HEK293 (cell line): ENCODE measurements around the gene NR3C2.

ENCODE experiments used
- CTCF ChIA-PET: fragments of 350-600 bp; formaldehyde crosslinking; extraction: SDS; loops from one replicate; lab custom pipeline; 2021; ENCODE audit warnings: antibody characterized with exemption; lab: Yijun Ruan, JAX
- POLR2A ChIA-PET: fragments of 300-600 bp; formaldehyde crosslinking; extraction: SDS; loops from one replicate; lab custom pipeline; 2020; ENCODE audit warnings: antibody characterized with exemption, inconsistent platforms; lab: Yijun Ruan, JAX
- H3K27ac ChIP-seq: fragments of 200-500 bp; sonication (Bioruptor generic); 2 replicates; pipeline ENCODE4 v1.5.1; 2014; ENCODE audit warnings: low read depth, low read length, control low read depth, inconsistent platforms; ENCODE audit errors: extremely low read depth
- H3K36me3 ChIP-seq, 2 experiments: fragments of 200-500 bp in 1 of 2; sonication (Bioruptor generic) in 1 of 2; 1 replicate in 1 of 2; 2 replicates in 1 of 2; pipeline ENCODE4 v1.5.1; 2014 to 2017; ENCODE audit warnings: inconsistent platforms in 2 of 2, low read length in 2 of 2; ENCODE audit not compliant: control insufficient read depth in 2 of 2, insufficient read depth in 1 of 2
- H3K4me1 ChIP-seq: fragments of 200-500 bp; sonication (Bioruptor generic); 2 replicates; pipeline ENCODE4 v1.5.1; 2014; ENCODE audit warnings: mild to moderate bottlenecking, low read length, inconsistent platforms; ENCODE audit not compliant: control insufficient read depth, insufficient read depth
- H3K4me3 ChIP-seq: 2 replicates; pipeline ENCODE4 v1.5.1; 2011; ENCODE audit warnings: low read depth, mild to moderate bottlenecking, control low read depth, low read length, moderate library complexity
- H3K9me3 ChIP-seq: fragments of 200-500 bp; sonication (Bioruptor generic); 2 replicates; pipeline ENCODE4 v1.5.1; 2014; ENCODE audit warnings: low read depth, low read length, inconsistent platforms; ENCODE audit not compliant: control insufficient read depth, insufficient read depth
- GLIS2 ChIP-seq: fragments of 450-650 bp; formaldehyde crosslinking; IDR thresholded peaks from 2 replicates; pipeline ENCODE4 v1.5.1; 2016; ENCODE audit warnings: missing biosample characterization, missing genetic modification characterization
- KLF8 ChIP-seq: fragments of 450-650 bp; formaldehyde crosslinking; IDR thresholded peaks from 2 replicates; pipeline ENCODE4 v1.5.1; 2016; ENCODE audit warnings: missing biosample characterization, missing genetic modification characterization
- PATZ1 ChIP-seq: fragments of 450-650 bp; formaldehyde crosslinking; IDR thresholded peaks from 2 replicates; pipeline ENCODE4 v1.5.1; 2016; ENCODE audit warnings: missing biosample characterization, missing genetic modification characterization
- PRDM2 ChIP-seq: fragments of 450-650 bp; formaldehyde crosslinking; IDR thresholded peaks from 2 replicates; pipeline ENCODE4 v1.5.1; 2016; ENCODE audit warnings: missing biosample characterization, missing genetic modification characterization, borderline replicate concordance
- SP3 ChIP-seq: fragments of 450-650 bp; formaldehyde crosslinking; IDR thresholded peaks from 2 replicates; pipeline ENCODE4 v1.5.1; 2016; ENCODE audit warnings: missing biosample characterization, missing genetic modification characterization
- SP7 ChIP-seq: fragments of 450-650 bp; formaldehyde crosslinking; IDR thresholded peaks from 2 replicates; pipeline ENCODE4 v1.5.1; 2016; ENCODE audit warnings: missing biosample characterization, missing genetic modification characterization
- ZBTB10 ChIP-seq: fragments of 450-650 bp; formaldehyde crosslinking; IDR thresholded peaks from 2 replicates; pipeline ENCODE4 v1.5.1; 2016; ENCODE audit warnings: missing biosample characterization, missing genetic modification characterization
- ZBTB7A ChIP-seq: fragments of 450-650 bp; formaldehyde crosslinking; IDR thresholded peaks from 2 replicates; pipeline ENCODE4 v1.5.1; 2016; ENCODE audit warnings: low read depth, missing biosample characterization, missing genetic modification characterization
- ZFHX2 ChIP-seq: fragments of 450-650 bp; formaldehyde crosslinking; conservative IDR thresholded peaks from 2 replicates; pipeline ENCODE4 v1.5.1; 2016; ENCODE audit warnings: missing biosample characterization, missing genetic modification characterization
- ZNF335 ChIP-seq: fragments of 450-650 bp; formaldehyde crosslinking; conservative IDR thresholded peaks from 2 replicates; pipeline ENCODE4 v1.5.1; 2016; ENCODE audit warnings: missing biosample characterization, missing genetic modification characterization
- ZNF362 ChIP-seq: fragments of 450-650 bp; formaldehyde crosslinking; IDR thresholded peaks from 2 replicates; pipeline ENCODE4 v1.5.1; 2016; ENCODE audit warnings: missing biosample characterization, missing genetic modification characterization
- ZNF37A ChIP-seq: fragments of 450-650 bp; IDR thresholded peaks from 2 replicates; pipeline ENCODE4 v1.5.1; 2018; ENCODE audit warnings: missing biosample characterization, missing genetic modification characterization
- ZNF391 ChIP-seq: fragments of 450-650 bp; formaldehyde crosslinking; IDR thresholded peaks from 2 replicates; pipeline ENCODE4 v1.5.1; 2016; ENCODE audit warnings: low read depth, missing biosample characterization, missing genetic modification characterization, borderline replicate concordance
- ZNF398 ChIP-seq: fragments of 450-650 bp; formaldehyde crosslinking; IDR thresholded peaks from 2 replicates; pipeline ENCODE4 v1.5.1; 2017; ENCODE audit warnings: missing biosample characterization, missing genetic modification characterization
- ZNF423 ChIP-seq: fragments of 450-650 bp; formaldehyde crosslinking; IDR thresholded peaks from 2 replicates; pipeline ENCODE4 v1.5.1; 2016; ENCODE audit warnings: missing biosample characterization, missing genetic modification characterization
- ZNF514 ChIP-seq: fragments of 450-650 bp; formaldehyde crosslinking; IDR thresholded peaks from 2 replicates; pipeline ENCODE4 v1.5.1; 2016; ENCODE audit warnings: missing biosample characterization, missing genetic modification characterization
- ZNF600 ChIP-seq: fragments of 450-650 bp; formaldehyde crosslinking; IDR thresholded peaks from 2 replicates; pipeline ENCODE4 v1.5.1; 2016; ENCODE audit warnings: missing biosample characterization, missing genetic modification characterization
- ZNF76 ChIP-seq: fragments of 450-650 bp; formaldehyde crosslinking; IDR thresholded peaks from 2 replicates; pipeline ENCODE4; 2016; ENCODE audit warnings: low read depth, missing biosample characterization, missing genetic modification characterization, borderline replicate concordance
- TF ChIP-seq, protein P1 (sequence below): fragments of 450-650 bp; formaldehyde crosslinking; IDR thresholded peaks from 2 replicates; pipeline ENCODE4 v1.5.1; 2016; ENCODE audit warnings: missing biosample characterization, missing genetic modification characterization

The NR3C2 gene

DNA sequence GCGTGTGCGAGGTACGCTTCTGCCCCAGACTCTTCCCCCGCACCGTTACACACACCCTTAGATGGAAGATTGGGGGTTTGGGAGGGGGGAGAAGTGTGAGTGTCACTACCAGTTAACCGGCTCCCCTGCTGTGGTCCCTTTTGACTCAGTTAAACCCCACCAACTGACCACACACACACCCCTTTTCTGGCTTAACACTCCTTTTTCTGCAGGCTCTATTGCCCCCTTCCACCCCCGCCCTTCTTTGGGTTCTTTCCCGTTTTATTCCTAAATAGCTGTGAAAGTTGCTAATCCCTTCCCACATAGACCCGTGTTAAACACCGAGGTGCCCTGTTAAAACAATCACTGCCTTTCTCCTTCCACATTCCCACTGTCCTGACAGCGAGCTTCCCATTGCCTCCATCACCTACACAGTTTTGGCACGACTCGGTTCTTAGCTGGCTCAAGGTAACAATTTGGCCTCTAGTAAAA, 3.7 kb upstream of the NR3C2 start (continued):
- TF ChIP-seq ZBTB10 (tag by site-specific recombination) (peak; percentile 64), GLIS2 (tag by site-specific recombination) (peak; percentile 34; the same call in 1 of the 2 replicates), ZFHX2 (tag by site-specific recombination) (peak; percentile 80), ZNF76 (tag by site-specific recombination) (0 out of 2 replicates have a peak, but pooled peaks have one; percentile 24), ZNF423 (tag by site-specific recombination) (no peak), ZNF398 (tag by site-specific recombination) (peak; percentile 48)
- TF ChIP-seq, protein P1, sequence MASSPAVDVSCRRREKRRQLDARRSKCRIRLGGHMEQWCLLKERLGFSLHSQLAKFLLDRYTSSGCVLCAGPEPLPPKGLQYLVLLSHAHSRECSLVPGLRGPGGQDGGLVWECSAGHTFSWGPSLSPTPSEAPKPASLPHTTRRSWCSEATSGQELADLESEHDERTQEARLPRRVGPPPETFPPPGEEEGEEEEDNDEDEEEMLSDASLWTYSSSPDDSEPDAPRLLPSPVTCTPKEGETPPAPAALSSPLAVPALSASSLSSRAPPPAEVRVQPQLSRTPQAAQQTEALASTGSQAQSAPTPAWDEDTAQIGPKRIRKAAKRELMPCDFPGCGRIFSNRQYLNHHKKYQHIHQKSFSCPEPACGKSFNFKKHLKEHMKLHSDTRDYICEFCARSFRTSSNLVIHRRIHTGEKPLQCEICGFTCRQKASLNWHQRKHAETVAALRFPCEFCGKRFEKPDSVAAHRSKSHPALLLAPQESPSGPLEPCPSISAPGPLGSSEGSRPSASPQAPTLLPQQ (tag by site-specific recombination): 0 out of 2 replicates have a peak, but pooled peaks have one; percentile 37
- TF ChIP-seq, all 188 proteins: peak for 13

DNA sequence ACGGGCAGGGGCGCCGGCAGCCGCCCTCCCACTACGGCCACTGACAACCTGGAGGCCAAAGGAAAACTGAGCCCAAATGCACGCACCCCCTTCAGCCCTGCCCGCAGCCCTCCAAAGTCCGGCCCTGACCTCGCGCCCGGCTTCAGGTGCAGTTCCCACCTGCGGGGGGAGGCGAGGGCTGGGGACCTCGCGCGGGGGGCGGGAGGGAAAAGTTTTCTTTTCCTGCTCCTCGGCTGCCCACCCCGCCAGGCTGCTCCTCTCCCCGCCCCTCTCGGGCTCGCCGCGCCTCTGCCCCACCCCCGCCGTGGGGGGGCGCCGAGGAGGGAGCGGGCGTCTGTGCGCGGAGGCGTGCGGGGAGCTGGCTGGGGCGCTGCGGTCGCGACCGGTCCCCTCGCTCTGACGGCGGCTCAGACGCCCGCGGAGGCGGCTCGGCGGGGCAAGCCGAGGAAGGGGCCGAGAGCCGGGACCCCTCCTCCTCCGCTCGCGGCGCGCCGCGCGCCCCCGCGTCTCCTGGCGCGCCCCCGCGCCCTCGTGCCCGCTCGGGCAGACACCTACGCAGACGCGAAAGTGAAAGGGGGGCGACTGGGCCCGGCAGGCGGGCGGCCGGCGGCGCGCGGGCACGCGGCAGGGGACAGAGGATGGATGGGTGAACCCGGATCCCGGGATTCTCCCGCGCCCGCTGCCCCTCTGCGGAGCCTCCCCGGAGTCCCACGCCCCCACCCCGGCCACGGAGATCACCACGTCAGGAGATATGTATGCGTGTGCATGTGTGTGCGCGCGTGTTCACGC, 3.1 kb upstream of the NR3C2 start:
- CTCF ChIA-PET: no interaction called here
- H3K4me3 ChIP-seq: peak overlapping the region; percentile 61
- POLR2A ChIA-PET: no interaction called here
- H3K36me3 ChIP-seq: no peaks in the 10 kb centered on the region
- peak overlapping the region; percentile 85; the same call in 1 of the 2 replicates for H3K27ac ChIP-seq
- no peaks in the 10 kb centered on the region for H3K9me3 ChIP-seq
- peaks cover 9% of the 10 kb centered on the region for H3K4me1 ChIP-seq
- TF ChIP-seq ZNF37A (tag by site-specific recombination) (no peak), GLIS2 (tag by site-specific recombination) (peak; percentile 81), ZNF391 (no peak), PATZ1 (tag by site-specific recombination) (peak; percentile 29), KLF8 (tag by site-specific recombination) (peak; percentile 75; the same call in 1 of the 2 replicates), SP3 (tag by site-specific recombination) (peak; percentile 67), ZNF362 (tag by site-specific recombination) (no peak), PRDM2 (tag by site-specific recombination) (no peak), SP7 (peak; percentile 9; the same call in 1 of the 2 replicates), ZNF600 (no peak), ZNF335 (peak; percentile 56), ZBTB7A (tag by site-specific recombination) (peak; percentile 50; the same call in 1 of the 2 replicates), ZNF514 (tag by site-specific recombination) (no peak)
